ENCODE measurements around the gene PELI1.
A peak's percentile ranks its signal among the peaks of the same experiment; 100 is the strongest.

PELI1 gene

GRCh38 chr2:64140665-64141200, 3.5 kb downstream of the PELI1 start:
- ChIA-PET POLR2A (no interaction called here), CTCF (interaction anchor here (1.6 kb wide), 1 partner anchor 91 kb away, joined by 4 read pairs; no protein-coding TSS in a partner anchor)
- no peak for DNase-seq (ENCODE audit: extremely low spot score)
- TF ChIP-seq ELF4 (IDR thresholded peaks at IDR 0.05) (no peak), TARDBP (IDR thresholded peaks at IDR 0.05) (no peak), ZNF384 (IDR thresholded peaks at IDR 0.05) (peak; percentile 79; the same call in 1 of the 2 replicates)

DNA sequence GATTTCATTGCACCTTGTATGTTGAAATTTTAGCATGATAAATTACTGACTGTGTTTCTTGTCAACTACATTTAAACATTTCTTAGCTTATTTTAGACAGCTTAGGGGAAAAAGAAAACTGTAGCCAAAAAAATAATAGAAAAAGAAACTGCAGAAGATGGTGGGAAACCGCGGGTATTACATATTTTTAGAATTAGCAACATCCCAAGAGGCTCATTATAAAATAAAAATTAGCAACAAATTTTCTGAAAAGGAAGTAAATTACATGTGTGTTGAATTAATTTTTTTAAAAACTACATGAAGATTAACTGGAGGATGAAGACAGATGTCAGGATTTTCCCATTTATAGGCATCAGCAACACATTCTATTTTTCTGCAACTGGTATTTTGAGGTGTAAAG, 4.3 kb downstream of the PELI1 start:
- CTCF ChIA-PET: no interaction called here
- TF ChIP-seq FOXA1 (IDR thresholded peaks at IDR 0.05) (no peak), ZNF384 (IDR thresholded peaks at IDR 0.05) (no peak), ELF4 (IDR thresholded peaks at IDR 0.05) (no peak), SP1 (IDR thresholded peaks at IDR 0.05) (no peak), TARDBP (IDR thresholded peaks at IDR 0.05) (no peak), ARNT (IDR thresholded peaks at IDR 0.05) (no peak), FOXK2 (IDR thresholded peaks at IDR 0.05) (no peak), BHLHE40 (IDR thresholded peaks at IDR 0.05; ENCODE audit: borderline replicate concordance) (no peak), LEF1 (IDR thresholded peaks at IDR 0.05; ENCODE audit: borderline replicate concordance) (no peak), NFRKB (IDR thresholded peaks at IDR 0.05) (no peak), CTBP1 (IDR thresholded peaks at IDR 0.05; ENCODE audit: borderline replicate concordance) (no peak), L3MBTL2 (conservative IDR thresholded peaks at IDR 0.05) (no peak), PKNOX1 (IDR thresholded peaks at IDR 0.05) (no peak), FOXM1 (IDR thresholded peaks at IDR 0.05; ENCODE audit: borderline replicate concordance) (no peak), SUZ12 (IDR thresholded peaks at IDR 0.05) (no peak), HDGF (IDR thresholded peaks at IDR 0.05; ENCODE audit: borderline replicate concordance) (no peak)
- POLR2A ChIA-PET: no interaction called here
- no peak for DNase-seq (ENCODE audit: extremely low spot score)

GRCh38 chr2:64137996-64138395, 6.2 kb downstream of the PELI1 start:
- POLR2A ChIA-PET: no interaction called here
- DNase-seq (ENCODE audit: extremely low spot score): no peak

DNA sequence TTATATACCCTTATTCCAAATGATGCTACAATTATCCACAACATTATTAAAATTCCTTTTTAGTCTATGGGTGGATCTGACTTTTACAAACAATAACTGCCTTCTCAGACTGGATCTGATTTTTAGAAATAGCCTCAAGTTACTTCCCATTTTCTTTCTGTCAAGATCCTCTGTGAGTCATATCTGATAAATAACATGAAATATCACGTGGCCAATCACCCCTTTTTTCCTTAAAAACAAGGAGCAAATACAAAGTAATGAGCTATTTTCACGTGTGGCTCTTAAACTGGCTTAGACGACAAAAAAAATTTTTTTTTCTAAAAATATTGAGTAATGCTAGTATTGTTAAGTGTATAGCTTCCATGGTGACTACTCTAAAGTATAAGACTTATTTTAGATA, 6.7 kb downstream of the PELI1 start:
- DNase-seq (ENCODE audit: extremely low spot score): no peak
- ChIA-PET POLR2A (no interaction called here), CTCF (no interaction called here)
- TF ChIP-seq FOXM1 (IDR thresholded peaks at IDR 0.05; ENCODE audit: borderline replicate concordance): no peak

More at GRCh38 chr2:64137996-64138395, 6.2 kb downstream of the PELI1 start:
- TF ChIP-seq BHLHE40 (IDR thresholded peaks at IDR 0.05; ENCODE audit: borderline replicate concordance) (no peak), SUZ12 (IDR thresholded peaks at IDR 0.05) (no peak), ELF4 (IDR thresholded peaks at IDR 0.05) (no peak), PKNOX1 (IDR thresholded peaks at IDR 0.05) (no peak), ZNF384 (IDR thresholded peaks at IDR 0.05) (no peak), ARNT (IDR thresholded peaks at IDR 0.05) (no peak), FOXK2 (IDR thresholded peaks at IDR 0.05) (no peak), L3MBTL2 (conservative IDR thresholded peaks at IDR 0.05) (no peak), TARDBP (IDR thresholded peaks at IDR 0.05) (no peak), SP1 (IDR thresholded peaks at IDR 0.05) (no peak), NFRKB (IDR thresholded peaks at IDR 0.05) (no peak), CTBP1 (IDR thresholded peaks at IDR 0.05; ENCODE audit: borderline replicate concordance) (no peak), HDGF (IDR thresholded peaks at IDR 0.05; ENCODE audit: borderline replicate concordance) (no peak), FOXA1 (IDR thresholded peaks at IDR 0.05) (no peak), FOXM1 (IDR thresholded peaks at IDR 0.05; ENCODE audit: borderline replicate concordance) (no peak), LEF1 (IDR thresholded peaks at IDR 0.05; ENCODE audit: borderline replicate concordance) (no peak)
- CTCF ChIA-PET: no interaction called here

GRCh38 chr2:64135421-64135820, 8.8 kb downstream of the PELI1 start:
- ChIA-PET POLR2A (no interaction called here), CTCF (no interaction called here)
- no peak for DNase-seq (ENCODE audit: extremely low spot score)
- no peak for TF ChIP-seq L3MBTL2 (conservative IDR thresholded peaks at IDR 0.05)
- no peak for TF ChIP-seq ELF4 (IDR thresholded peaks at IDR 0.05)
- TF ChIP-seq SP1 (IDR thresholded peaks at IDR 0.05): no peak

GRCh38 chr2:64134813-64135212, 9.4 kb downstream of the PELI1 start:
- no peak for TF ChIP-seq HDGF (IDR thresholded peaks at IDR 0.05; ENCODE audit: borderline replicate concordance)
- TF ChIP-seq CTBP1 (IDR thresholded peaks at IDR 0.05; ENCODE audit: borderline replicate concordance): no peak
- no peak for TF ChIP-seq ARNT (IDR thresholded peaks at IDR 0.05)
- TF ChIP-seq FOXA1 (IDR thresholded peaks at IDR 0.05): no peak
- no peak for TF ChIP-seq LEF1 (IDR thresholded peaks at IDR 0.05; ENCODE audit: borderline replicate concordance)
- no peak for TF ChIP-seq SUZ12 (IDR thresholded peaks at IDR 0.05)
- POLR2A ChIA-PET: no interaction called here
- no peak for DNase-seq (ENCODE audit: extremely low spot score)
- CTCF ChIA-PET: no interaction called here

DNA sequence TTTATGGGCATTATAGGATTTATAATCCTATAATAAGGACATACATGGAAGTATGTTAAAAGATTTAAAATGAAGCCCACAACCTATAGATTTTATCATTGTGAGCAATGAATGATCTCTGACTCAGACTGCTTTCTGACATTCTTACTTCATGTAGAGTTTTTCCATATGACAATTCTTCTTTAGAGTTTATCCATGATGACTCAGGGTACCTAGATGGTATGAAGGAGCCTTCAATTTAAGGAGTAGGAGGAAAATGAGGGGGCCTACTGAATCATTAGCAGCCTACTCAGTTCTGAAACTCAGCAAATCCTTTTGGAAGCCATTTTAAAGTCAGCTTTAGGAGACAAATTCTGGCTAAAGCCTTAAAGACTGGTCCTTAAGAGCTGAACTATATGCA, 10.4 kb downstream of the PELI1 start:
- DNase-seq (ENCODE audit: extremely low spot score): no peak
- CTCF ChIA-PET: no interaction called here
- POLR2A ChIA-PET: no interaction called here
- TF ChIP-seq CTBP1 (IDR thresholded peaks at IDR 0.05; ENCODE audit: borderline replicate concordance) (no peak), FOXA1 (IDR thresholded peaks at IDR 0.05) (no peak), HDGF (IDR thresholded peaks at IDR 0.05; ENCODE audit: borderline replicate concordance) (no peak), TARDBP (IDR thresholded peaks at IDR 0.05) (no peak), BHLHE40 (IDR thresholded peaks at IDR 0.05; ENCODE audit: borderline replicate concordance) (no peak), ARNT (IDR thresholded peaks at IDR 0.05) (no peak), FOXM1 (IDR thresholded peaks at IDR 0.05; ENCODE audit: borderline replicate concordance) (no peak), NFRKB (IDR thresholded peaks at IDR 0.05) (no peak), SP1 (IDR thresholded peaks at IDR 0.05) (no peak), LEF1 (IDR thresholded peaks at IDR 0.05; ENCODE audit: borderline replicate concordance) (no peak), L3MBTL2 (conservative IDR thresholded peaks at IDR 0.05) (no peak), ZNF384 (IDR thresholded peaks at IDR 0.05) (no peak), FOXK2 (IDR thresholded peaks at IDR 0.05) (no peak), PKNOX1 (IDR thresholded peaks at IDR 0.05) (no peak), ELF4 (IDR thresholded peaks at IDR 0.05) (no peak), SUZ12 (IDR thresholded peaks at IDR 0.05) (no peak)

All from HEK293T (cell line).